IMR-90 (cell line): ENCODE data around the gene RUNX3. TPM values are rescaled to one million over a fixed set of nuclear protein-coding genes. Genes with fewer than 3 reads are reported as not detected.

Source experiments
- ATAC-seq: fragments of 200-7000 bp; cut with Tn5 transposase; 2 replicates; pipeline ENCODE4 v1.9.1; 2020; ENCODE audit warnings: low read depth, mild to moderate bottlenecking, moderate library complexity
- BruUV-seq: library from RNA; stranded (reverse); fragments of 400-500 nt; replicated peaks from 2 replicates; lab custom pipeline; 2021; lab: Mats Ljungman, UMichigan
- CTCF ChIA-PET: fragments of 300-600 bp; formaldehyde crosslinking; extraction: SDS; loops from one replicate; lab custom pipeline; 2021; ENCODE audit warnings: antibody characterized with exemption; lab: Yijun Ruan, JAX
- POLR2A ChIA-PET: fragments of 300-600 bp; sonication (Branson Sonifier 250); formaldehyde crosslinking; loops from one replicate; lab custom pipeline; 2022; ENCODE audit warnings: antibody characterized with exemption; ENCODE audit not compliant: unreplicated experiment; lab: Charles Lee
- DNase-seq: peaks from one replicate; pipeline ENCODE4 v3.0.0; 2013
- H2AFZ ChIP-seq: replicated peaks from 2 replicates; pipeline ENCODE3; 2013; ENCODE audit warnings: low read length, mild to moderate bottlenecking; ENCODE audit not compliant: poor library complexity
- H2AK5ac ChIP-seq: 2 replicates; pipeline ENCODE4 v1.6.1; 2013; ENCODE audit warnings: low read depth, low read length, inconsistent platforms
- H2AK9ac ChIP-seq: replicated peaks from 2 replicates; pipeline ENCODE3; 2013; ENCODE audit warnings: mild to moderate bottlenecking, low read depth, low read length, moderate library complexity; ENCODE audit not compliant: poor library complexity
- H2BK120ac ChIP-seq: 2 replicates; pipeline ENCODE4 v1.6.1; 2013; ENCODE audit warnings: low read depth, low read length, inconsistent platforms
- H2BK15ac ChIP-seq: 3 replicates; pipeline ENCODE4 v1.6.1; 2013; ENCODE audit warnings: low read depth, low read length, inconsistent platforms
- H2BK20ac ChIP-seq: 2 replicates; pipeline ENCODE4 v1.6.1; 2013; ENCODE audit warnings: low read depth, mild to moderate bottlenecking, inconsistent platforms, low read length, moderate library complexity
- H2BK5ac ChIP-seq: 2 replicates; pipeline ENCODE4 v1.6.1; 2013; ENCODE audit warnings: mild to moderate bottlenecking, low read depth, low read length, inconsistent platforms; ENCODE audit not compliant: poor library complexity, severe bottlenecking
- H3K14ac ChIP-seq: replicated peaks from 2 replicates; pipeline ENCODE4 v1.6.1; 2013; ENCODE audit warnings: low read depth, low read length, inconsistent platforms
- H3K18ac ChIP-seq: 2 replicates; pipeline ENCODE4 v1.6.1; 2013; ENCODE audit warnings: low read depth, low read length, control low read depth
- H3K23ac ChIP-seq: 2 replicates; pipeline ENCODE4 v1.6.1; 2013; ENCODE audit warnings: low read depth, low read length, inconsistent platforms
- H3K27ac ChIP-seq: 2 replicates; pipeline ENCODE4 v1.5.1; 2013; ENCODE audit warnings: mild to moderate bottlenecking, control low read depth, low read length; ENCODE audit not compliant: insufficient read depth
- H3K27me3 ChIP-seq: 2 replicates; pipeline ENCODE4 v1.6.1; 2013; ENCODE audit warnings: low read length; ENCODE audit not compliant: control insufficient read depth, insufficient read depth
- H3K36me3 ChIP-seq: 2 replicates; pipeline ENCODE4 v1.6.1; 2013; ENCODE audit warnings: low read length, mixed read lengths; ENCODE audit not compliant: control insufficient read depth, insufficient read depth
- H3K4ac ChIP-seq: 2 replicates; pipeline ENCODE4 v1.6.1; 2013; ENCODE audit warnings: low read depth, low read length, inconsistent platforms
- H3K4me1 ChIP-seq: 2 replicates; pipeline ENCODE4 v1.6.1; 2013; ENCODE audit warnings: low read length, mixed read lengths; ENCODE audit not compliant: control insufficient read depth, insufficient read depth
- H3K4me2 ChIP-seq: 2 replicates; pipeline ENCODE4 v1.6.1; 2013; ENCODE audit warnings: low read depth, mild to moderate bottlenecking, control low read depth, low read length, moderate library complexity
- H3K4me3 ChIP-seq: 2 replicates; pipeline ENCODE4 v1.5.1; 2013; ENCODE audit warnings: low read depth, mild to moderate bottlenecking, control low read depth, low read length, moderate library complexity; ENCODE audit not compliant: insufficient read depth
- H3K56ac ChIP-seq: 2 replicates; pipeline ENCODE4 v1.6.1; 2013; ENCODE audit warnings: low read length, inconsistent platforms; ENCODE audit not compliant: insufficient read depth; ENCODE audit errors: extremely low read depth
- H3K79me1 ChIP-seq, 2 experiments: 2 replicates each; pipeline ENCODE4 v1.6.1; 2013; ENCODE audit warnings: low read length in 2 of 2, inconsistent platforms in 1 of 2, low read depth in 1 of 2
- H3K9ac ChIP-seq: 2 replicates; pipeline ENCODE4 v1.6.1; 2013; ENCODE audit warnings: low read depth, low read length, control low read depth
- H3K9me1 ChIP-seq: 2 replicates; pipeline ENCODE4 v1.6.1; 2013; ENCODE audit warnings: low read length, inconsistent platforms; ENCODE audit not compliant: insufficient read depth
- H3K9me3 ChIP-seq: 2 replicates; pipeline ENCODE4 v1.6.1; 2013; ENCODE audit warnings: low read length; ENCODE audit not compliant: control insufficient read depth, insufficient read depth
- H4K20me1 ChIP-seq: 2 replicates; pipeline ENCODE4 v1.6.1; 2013; ENCODE audit warnings: low read length, inconsistent platforms; ENCODE audit not compliant: insufficient read depth
- H4K5ac ChIP-seq: 2 replicates; pipeline ENCODE4 v1.6.1; 2013; ENCODE audit warnings: mild to moderate bottlenecking, low read depth, low read length, control low read depth
- H4K8ac ChIP-seq, 2 experiments: 2 replicates each; pipeline ENCODE4 v1.6.1; 2013; ENCODE audit warnings: low read depth in 2 of 2, low read length in 2 of 2, control low read depth in 1 of 2, inconsistent platforms in 1 of 2
- H4K91ac ChIP-seq: 2 replicates; pipeline ENCODE4 v1.6.1; 2013; ENCODE audit warnings: low read depth, low read length, inconsistent platforms; ENCODE audit not compliant: insufficient read depth
- CEBPB ChIP-seq: IDR thresholded peaks from 2 replicates; pipeline ENCODE4 v1.6.1; 2012; ENCODE audit warnings: low read depth, low read length, improper control_type of control experiment
- CHD1 ChIP-seq: IDR thresholded peaks from 2 replicates; pipeline ENCODE4 v1.6.1; 2012; ENCODE audit warnings: low read depth, low read length, improper control_type of control experiment
- MAFK ChIP-seq: IDR thresholded peaks from 2 replicates; pipeline ENCODE4 v1.6.1; 2012; ENCODE audit warnings: low read depth, low read length, improper control_type of control experiment
- POLR2A ChIP-seq: IDR thresholded peaks from 2 replicates; pipeline ENCODE4 v1.6.1; 2012; ENCODE audit warnings: mild to moderate bottlenecking, low read depth, low read length
- RFX5 ChIP-seq: IDR thresholded peaks from 2 replicates; pipeline ENCODE4 v1.8.0; 2012; ENCODE audit warnings: low read depth, mild to moderate bottlenecking, low read length, moderate library complexity
- WGBS, 2 experiments: methylation state at CpG; one replicate each; pipeline versions ENCODE4 v1.1.5 to v1.1.7; 2013; ENCODE audit warnings: missing lambda C conversion rate in 2 of 2; ENCODE audit not compliant: insufficient read length in 1 of 2; ENCODE audit errors: extremely low coverage in 2 of 2; 5-methylcytosine and 5-hydroxymethylcytosine counted together
- dilution Hi-C: fragments of 300-500 bp; cut with HindIII; formaldehyde crosslinking; loops from one replicate; pipeline ENCODE4 v1.14.3; 2018; ENCODE audit warnings: low sequenced_read_pairs; ENCODE audit not compliant: unreplicated experiment
- in situ Hi-C: fragments of 300-500 bp; cut with MboI; formaldehyde crosslinking; loops from 3 replicates; pipeline ENCODE4 v1.14.3; 2019; ENCODE audit warnings: low sequenced_read_pairs, inconsistent platforms, mixed read lengths
- intact Hi-C: fragments of 100-400 bp; cut with micrococcal nuclease; formaldehyde crosslinking; loops from 2 replicates; pipeline ENCODE4 v1.10.0; 2022
- polyA plus RNA-seq, 3 experiments: library from polyadenylated mRNA; depleted of rRNA; stranded (reverse); fragments of >200 nt; gene quantifications; 2 replicates each; pipeline ENCODE4 v1.2.3, GENCODE V29; 2012; ENCODE audit warnings: low replicate concordance in 1 of 3
- total RNA-seq: library from RNA; depleted of rRNA; stranded (reverse); fragments of >200 nt; gene quantifications from 2 replicates; pipeline ENCODE4 v1.2.3, GENCODE V29; 2012

Gene RUNX3
- total and polyA plus RNA-seq, 2 of the 4 experiments (the other 2 are of a cell fraction), result 0.07 TPM; not detected in 1

DNA sequence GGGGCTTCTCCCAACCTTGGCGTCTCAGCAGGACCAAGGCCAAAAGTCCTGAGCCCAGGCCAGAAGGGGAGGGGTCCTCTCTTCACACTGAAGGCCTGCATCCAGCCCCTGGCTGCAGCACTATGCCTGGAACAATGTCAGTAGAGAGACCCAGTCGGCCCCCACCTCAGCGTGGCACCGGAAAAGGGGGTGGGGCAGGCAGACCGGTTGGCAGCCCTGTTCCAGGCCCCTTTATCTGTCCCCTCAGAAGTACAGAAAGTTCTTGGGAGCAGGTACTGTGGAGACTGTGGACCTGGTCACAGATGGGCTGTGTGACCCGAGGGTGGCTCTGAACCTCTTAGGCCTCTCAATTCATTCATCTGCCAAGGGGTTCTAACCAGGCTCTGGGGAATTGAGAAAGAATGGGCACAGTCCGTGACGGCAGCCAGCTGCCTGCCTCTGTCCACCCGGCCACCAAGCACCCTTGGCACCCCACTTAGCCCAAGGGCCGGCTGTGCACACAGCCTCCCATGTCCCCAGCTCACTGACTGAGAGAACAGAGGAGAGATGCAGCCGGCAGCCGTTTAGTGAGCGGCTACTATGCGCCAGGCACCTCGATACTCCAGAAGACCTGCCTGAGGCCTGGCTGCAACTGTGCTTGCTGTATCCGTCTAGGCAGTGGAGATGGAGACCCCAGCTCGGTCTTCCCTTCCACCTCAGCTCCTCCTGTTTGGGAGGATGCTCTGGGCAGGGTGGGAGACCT, 23.9 kb downstream of the RUNX3 start:
- Histone ChIP-seq H2BK5ac (no peak overlapping the region), H3K4me1 (no peaks in the 10 kb centered on the region), H2AK5ac (no peak overlapping the region), H3K27me3 (peaks cover 20% of the 10 kb centered on the region; the same call in 1 of the 2 replicates), H4K20me1 (no peaks in the 10 kb centered on the region), H3K27ac (no peak overlapping the region), H3K36me3 (no peaks in the 10 kb centered on the region), H4K91ac (no peak overlapping the region), H3K9ac (no peak overlapping the region), H3K9me3 (peaks cover 1% of the 10 kb centered on the region; the same call in 1 of the 2 replicates), H3K9me1 (no peaks in the 10 kb centered on the region), H3K4me3 (no peak overlapping the region), H3K18ac (no peak overlapping the region), H3K4me2 (no peak overlapping the region), H2AFZ (no peak overlapping the region), H2BK15ac (no peak overlapping the region), H2BK120ac (no peak overlapping the region), H3K4ac (no peak overlapping the region), H2AK9ac (no peak overlapping the region), H4K8ac (no peak overlapping the region), H4K5ac (no peak overlapping the region), H3K23ac (no peak overlapping the region), H3K79me1 (no peaks in the 10 kb centered on the region), H3K56ac (no peak overlapping the region), H2BK20ac (no peak overlapping the region), H3K14ac (no peak overlapping the region)
- dilution Hi-C loops, result no loop called here
- CTCF ChIA-PET, result no interaction called here
- ATAC-seq (no peak), DNase-seq (no peak)
- WGBS, 2 experiments, result 78% methylated on average over 8 of the region's 17 CpGs; no CpG with 5 or more reads in 1 of the 2 experiments
- TF ChIP-seq RFX5, result no peak
- no peak for TF ChIP-seq CEBPB
- TF ChIP-seq POLR2A, result no peak
- TF ChIP-seq MAFK, result no peak
- no peak for TF ChIP-seq CHD1
- no TSS peak for BruUV-seq
- POLR2A ChIA-PET, result no interaction called here
- intact Hi-C loops, result no loop called here
- in situ Hi-C loops, result no loop called here
